Cardiac muscle cell (in vitro differentiated cells and primary cell): ENCODE data around the gene CDHR3. TPM values are rescaled to one million over a fixed set of nuclear protein-coding genes. Genes with fewer than 3 reads are reported as not detected.
"Not testable (repeated sequence)": the region's sequence is repeated elsewhere in the genome, so short reads cannot be mapped to it uniquely, and the experiment has no call there.

ENCODE experiments used
- DNase-seq, 2 donors: peaks; one replicate each; pipeline versions ENCODE4 v3.0.0 to v3.0.0-alpha.2; 2010 to 2017; ENCODE audit warnings: low read depth in 1 of 2, low spot score in 1 of 2
- H3K27ac ChIP-seq: fragments of 200-600 bp; sonication (generic); 2 replicates; pipeline ENCODE4 v1.5.1; 2016
- H3K27me3 ChIP-seq: fragments of 200-600 bp; sonication (generic); 2 replicates; pipeline ENCODE4 v1.6.0; 2016; ENCODE audit warnings: control low read depth
- H3K36me3 ChIP-seq: fragments of 200-600 bp; sonication (generic); 2 replicates; pipeline ENCODE4 v1.5.1; 2016; ENCODE audit warnings: control low read depth
- H3K4me1 ChIP-seq: fragments of 200-600 bp; sonication (generic); 2 replicates; pipeline ENCODE4 v1.8.1; 2017; ENCODE audit warnings: low read depth, mild to moderate bottlenecking, mixed run types
- H3K4me3 ChIP-seq: fragments of 200-600 bp; sonication (generic); 2 replicates; pipeline ENCODE4 v1.5.1; 2016; ENCODE audit warnings: mild to moderate bottlenecking
- H3K9me3 ChIP-seq: fragments of 200-600 bp; sonication (generic); 2 replicates; pipeline ENCODE4 v1.5.1; 2017; ENCODE audit warnings: low read depth, mild to moderate bottlenecking, control low read depth
- CTCF ChIP-seq: IDR thresholded peaks from 2 replicates; pipeline ENCODE4 v1.5.1; 2012; ENCODE audit warnings: low read depth, mild to moderate bottlenecking, low read length
- polyA plus RNA-seq: library from polyadenylated mRNA; unstranded; fragments of >200 nt; fragmentation: Nextera tagmentation; extraction: Ambion mirVana; gene quantifications from 2 replicates; pipeline ENCODE4 v1.2.1, GENCODE V29; 2016
- total RNA-seq: library from RNA; depleted of rRNA; stranded (reverse); fragments of >200 nt; gene quantifications from 2 replicates; pipeline ENCODE4 v1.2.3, GENCODE V29; 2016

Gene CDHR3
- total and polyA plus RNA-seq, 2 experiments from 2014 or later = 9.3 to 12.2 TPM

DNA sequence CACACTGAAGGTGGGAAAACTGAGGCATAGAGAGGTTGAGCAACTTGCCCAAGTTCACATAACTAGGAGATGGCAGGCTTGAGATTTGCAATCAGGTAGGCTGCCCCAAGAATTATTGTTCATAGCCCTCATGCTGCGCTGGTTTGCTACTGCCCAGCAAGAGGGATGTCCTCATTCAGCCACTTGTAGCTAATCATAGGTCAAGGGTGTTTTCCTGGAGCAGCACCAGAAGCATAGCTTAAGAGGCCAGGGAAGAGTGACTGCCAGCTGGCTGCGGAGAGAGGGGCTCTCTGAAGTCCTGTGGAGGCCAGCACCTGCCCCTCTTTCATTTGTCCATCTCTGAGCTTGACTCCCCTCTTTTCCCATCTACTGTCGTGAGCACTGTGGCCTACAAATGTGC is 15.0 kb downstream of the CDHR3 start:
- Histone ChIP-seq H3K36me3 (no peaks in the 10 kb centered on the region), H3K4me3 (no peak overlapping the region), H3K27me3 (no peaks in the 10 kb centered on the region), H3K9me3 (no peaks in the 10 kb centered on the region), H3K4me1 (peaks cover 13% of the 10 kb centered on the region), H3K27ac (no peak overlapping the region)
- DNase-seq = peak in 1 of 2 donors; percentile 77
- no peak for TF ChIP-seq CTCF

- Histone ChIP-seq H3K36me3 (no peaks in the 10 kb centered on the region), H3K27ac (no peak overlapping the region), H3K9me3 (no peaks in the 10 kb centered on the region), H3K4me3 (no peak overlapping the region), H3K4me1 (peaks cover 13% of the 10 kb centered on the region), H3K27me3 (no peaks in the 10 kb centered on the region)
- no peak for TF ChIP-seq CTCF
- DNase-seq = no peak
These were observed 15.9 kb downstream of the CDHR3 start for GRCh38 chr7:105978974-105979373.

DNA sequence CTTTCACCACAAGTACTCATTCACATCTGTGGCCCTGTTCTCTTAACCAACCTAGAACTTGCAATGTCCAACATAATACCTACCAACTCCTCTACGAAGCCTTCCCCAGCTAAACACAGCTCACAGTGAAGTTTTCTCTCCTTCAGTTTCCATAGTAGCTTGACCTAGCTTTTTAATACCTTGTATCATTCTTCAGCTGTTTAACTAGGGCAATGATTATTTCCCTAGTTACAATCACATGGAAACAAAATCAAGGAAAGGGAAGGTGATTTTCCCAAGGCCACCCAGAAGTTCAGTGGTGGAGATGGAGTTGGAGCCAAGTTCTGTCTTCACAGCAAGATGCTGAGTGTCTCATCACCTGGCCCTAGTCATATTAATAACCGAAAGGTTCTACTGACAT is 16.3 kb downstream of the CDHR3 start:
- H3K9me3 ChIP-seq = no peaks in the 10 kb centered on the region
- peaks cover 13% of the 10 kb centered on the region for H3K4me1 ChIP-seq
- no peak for DNase-seq
- no peak overlapping the region for H3K27ac ChIP-seq
- H3K4me3 ChIP-seq = no peak overlapping the region
- TF ChIP-seq CTCF = no peak
- no peaks in the 10 kb centered on the region for H3K27me3 ChIP-seq
- no peaks in the 10 kb centered on the region for H3K36me3 ChIP-seq

GRCh38 chr7:105980645-105981396 is 17.8 kb downstream of the CDHR3 start:
- Histone ChIP-seq H3K27ac (no peak overlapping the region), H3K4me1 (peaks cover 15% of the 10 kb centered on the region), H3K36me3 (no peaks in the 10 kb centered on the region), H3K9me3 (no peaks in the 10 kb centered on the region), H3K27me3 (no peaks in the 10 kb centered on the region), H3K4me3 (no peak overlapping the region)
- DNase-seq = no peak
- no peak for TF ChIP-seq CTCF

GRCh38 chr7:105982388-105982787 is 19.3 kb downstream of the CDHR3 start:
- no peak for TF ChIP-seq CTCF
- no peak overlapping the region for H3K27ac ChIP-seq
- no peak for DNase-seq
- H3K36me3 ChIP-seq = no peaks in the 10 kb centered on the region
- H3K4me1 ChIP-seq = peaks cover 15% of the 10 kb centered on the region
- H3K9me3 ChIP-seq = no peaks in the 10 kb centered on the region
- H3K27me3 ChIP-seq = no peaks in the 10 kb centered on the region
- no peak overlapping the region for H3K4me3 ChIP-seq

DNA sequence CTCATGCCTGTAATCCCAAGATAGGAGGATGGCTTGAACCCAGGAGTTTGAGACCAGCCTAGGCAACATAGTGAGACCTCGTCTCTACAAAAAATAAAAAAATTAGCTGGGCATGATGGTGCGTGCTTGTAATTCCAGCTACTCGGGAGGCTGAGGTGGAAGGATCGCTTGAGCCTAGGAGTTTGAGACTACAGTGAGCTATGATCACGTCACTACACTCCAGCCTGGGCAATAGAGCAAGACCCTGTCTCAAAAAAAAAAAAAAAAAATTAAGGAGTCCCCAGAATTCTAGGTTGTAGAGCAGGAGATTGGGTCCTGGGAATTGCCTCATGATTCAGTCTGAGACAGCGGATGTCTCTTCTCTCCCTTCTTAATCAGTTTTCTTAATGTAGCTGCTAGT is 21.7 kb downstream of the CDHR3 start:
- not testable (repeated sequence) for H3K9me3 ChIP-seq, H3K27ac ChIP-seq, H3K4me1 ChIP-seq, H3K4me3 ChIP-seq, DNase-seq, H3K36me3 ChIP-seq, H3K27me3 ChIP-seq
